NCI-H146 (cell line): Measurements from ENCODE around the gene PGGHG.
"Not testable (repeated sequence)": the region's sequence is repeated elsewhere in the genome, so short reads cannot be mapped to it uniquely, and the experiment has no call there.

ENCODE experiments used
- DNase-seq: peaks from one replicate; lab custom pipeline; 2025; lab: John Stamatoyannopoulos, UW

Gene PGGHG

DNA sequence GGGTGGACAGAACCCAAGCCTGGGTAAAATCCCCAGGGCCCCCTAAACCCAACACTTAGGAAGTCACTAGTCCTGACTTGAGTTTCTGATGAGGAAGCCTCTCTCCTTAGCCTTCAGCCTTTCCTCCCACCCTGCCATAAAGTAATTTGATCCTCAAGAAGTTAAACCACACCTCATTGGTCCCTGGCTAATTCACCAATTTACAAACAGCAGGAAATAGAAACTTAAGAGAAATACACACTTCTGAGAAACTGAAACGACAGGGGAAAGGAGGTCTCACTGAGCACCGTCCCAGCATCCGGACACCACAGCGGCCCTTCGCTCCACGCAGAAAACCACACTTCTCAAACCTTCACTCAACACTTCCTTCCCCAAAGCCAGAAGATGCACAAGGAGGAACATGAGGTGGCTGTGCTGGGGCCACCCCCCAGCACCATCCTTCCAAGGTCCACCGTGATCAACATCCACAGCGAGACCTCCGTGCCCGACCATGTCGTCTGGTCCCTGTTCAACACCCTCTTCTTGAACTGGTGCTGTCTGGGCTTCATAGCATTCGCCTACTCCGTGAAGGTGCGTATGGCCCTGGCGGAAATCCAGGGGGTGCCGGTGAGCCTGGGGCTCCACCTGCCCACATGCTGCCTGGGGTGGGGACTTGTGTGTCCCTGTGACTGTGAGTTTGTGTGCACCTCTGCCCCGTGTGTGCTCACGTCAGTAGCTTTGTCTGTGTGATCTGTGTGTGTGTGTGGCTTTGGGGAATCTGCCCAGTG lies 25.0 kb downstream of the PGGHG start, which contains the start of gene IFITM1:
TSS of gene IFITM1 (plus strand) at position 254 of the 767 bp plus-strand sequence. CDS start at position 385, 131 bp downstream.
- DNase-seq, result no peak

DNA sequence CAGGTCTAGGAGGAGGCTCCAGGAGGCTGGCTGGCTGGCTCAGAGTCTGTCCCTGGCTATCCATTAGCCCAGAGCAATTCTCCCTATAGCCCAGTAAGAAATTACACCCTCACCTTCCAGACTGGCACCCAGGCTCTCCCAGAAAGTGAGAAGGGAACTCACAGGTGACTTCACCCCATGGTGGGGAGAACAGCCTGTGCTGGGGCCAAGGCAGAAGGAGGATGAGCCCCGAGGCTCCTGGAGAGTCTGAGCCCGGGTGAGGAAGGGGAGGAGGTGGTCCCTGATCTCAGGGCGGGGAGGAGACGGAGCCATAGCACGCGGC lies 25.6 kb downstream of the PGGHG start:
- not testable (repeated sequence) for DNase-seq

DNA sequence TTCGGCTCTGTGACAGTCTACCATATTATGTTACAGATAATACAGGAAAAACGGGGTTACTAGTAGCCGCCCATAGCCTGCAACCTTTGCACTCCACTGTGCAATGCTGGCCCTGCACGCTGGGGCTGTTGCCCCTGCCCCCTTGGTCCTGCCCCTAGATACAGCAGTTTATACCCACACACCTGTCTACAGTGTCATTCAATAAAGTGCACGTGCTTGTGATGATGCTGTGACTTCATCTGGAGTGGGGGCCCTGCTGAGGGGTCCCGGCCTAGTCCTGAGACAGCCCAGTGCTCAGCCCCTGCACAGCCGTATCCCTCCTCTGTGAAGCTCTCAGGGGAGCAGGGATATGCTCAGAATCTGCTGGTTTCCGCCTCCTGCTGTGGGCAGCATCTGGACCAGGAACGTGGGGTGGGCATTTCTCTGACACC lies 26.1 kb downstream of the PGGHG start:
- no peak for DNase-seq

DNA sequence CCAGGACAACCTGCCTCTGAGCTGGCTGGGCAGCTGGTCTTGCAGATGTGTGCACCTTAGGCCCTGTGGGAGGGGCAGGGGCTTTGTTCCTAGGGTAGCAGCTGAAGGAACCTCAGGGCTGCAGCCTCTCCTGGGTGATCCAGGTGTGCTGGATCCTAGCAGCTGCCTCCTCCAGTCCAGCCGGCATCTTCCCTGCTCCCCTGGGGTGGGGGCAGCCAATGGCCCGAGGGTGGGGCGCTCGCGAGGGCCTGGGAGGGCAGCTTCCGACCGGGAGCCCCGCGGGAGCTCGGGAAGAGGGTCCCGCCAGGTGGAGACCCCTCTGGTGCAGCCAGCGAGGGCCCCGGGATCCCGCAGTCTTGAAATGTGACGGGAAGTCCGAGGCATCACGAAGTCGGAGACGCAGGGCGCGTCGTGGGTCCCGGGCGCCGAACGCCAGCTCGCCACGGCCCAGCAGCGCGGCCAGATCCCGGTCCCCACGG lies 26.6 kb downstream of the PGGHG start:
- no peak for DNase-seq

DNA sequence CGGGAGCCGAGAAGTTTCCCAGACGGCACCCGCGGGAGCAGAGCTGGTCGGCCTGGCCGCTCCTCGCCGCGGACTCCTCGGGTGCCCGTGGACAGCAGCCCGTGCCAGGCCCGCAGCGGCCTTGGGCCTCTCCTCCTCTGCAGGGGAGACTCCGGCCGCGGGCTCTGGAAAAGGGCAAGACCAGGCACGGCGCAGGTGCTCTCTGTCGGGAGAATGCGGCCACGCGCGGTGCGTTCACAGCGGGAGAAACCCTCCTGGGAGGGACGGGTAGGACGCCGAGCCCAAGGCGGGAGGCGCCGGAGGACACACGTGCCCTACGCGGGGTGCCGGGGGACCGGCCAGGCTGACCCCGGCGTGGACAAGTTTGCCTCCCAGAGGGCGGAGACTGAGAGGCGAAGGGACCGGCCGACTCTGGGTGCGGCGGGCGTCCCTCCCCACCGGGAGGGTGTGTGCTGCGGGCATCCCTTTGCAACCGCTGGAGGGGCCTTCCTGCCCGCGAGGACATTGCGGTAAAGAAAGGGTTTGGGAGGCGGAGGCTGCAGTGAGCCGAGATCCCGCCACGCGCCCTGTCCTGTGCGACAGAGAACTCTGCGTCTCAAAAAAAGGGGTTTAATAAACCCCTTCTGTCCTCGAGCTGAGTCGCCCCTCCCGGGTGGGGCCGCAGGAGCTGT lies 27.2 kb downstream of the PGGHG start:
- DNase-seq, result no peak

DNA sequence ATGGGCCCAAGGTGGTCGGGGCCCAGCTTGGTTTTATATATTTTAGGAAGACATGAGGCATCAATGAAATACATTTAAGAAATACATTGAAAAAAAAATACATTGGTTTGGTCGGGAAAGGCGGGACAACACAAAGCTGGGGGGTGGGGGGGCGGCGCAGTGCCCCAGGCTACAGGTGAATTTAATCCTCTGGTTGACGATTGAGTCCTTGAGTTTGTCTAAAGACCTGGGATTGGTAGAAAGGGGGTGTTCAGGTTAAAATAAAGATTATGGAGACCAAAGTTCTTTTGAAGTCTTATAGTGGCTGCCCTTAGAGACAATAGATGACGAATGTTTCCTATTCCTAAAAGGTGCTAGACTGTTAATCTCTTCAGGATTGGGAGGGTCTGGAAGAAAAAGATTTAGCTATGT lies 28.0 kb downstream of the PGGHG start:
- DNase-seq, result no peak

DNA sequence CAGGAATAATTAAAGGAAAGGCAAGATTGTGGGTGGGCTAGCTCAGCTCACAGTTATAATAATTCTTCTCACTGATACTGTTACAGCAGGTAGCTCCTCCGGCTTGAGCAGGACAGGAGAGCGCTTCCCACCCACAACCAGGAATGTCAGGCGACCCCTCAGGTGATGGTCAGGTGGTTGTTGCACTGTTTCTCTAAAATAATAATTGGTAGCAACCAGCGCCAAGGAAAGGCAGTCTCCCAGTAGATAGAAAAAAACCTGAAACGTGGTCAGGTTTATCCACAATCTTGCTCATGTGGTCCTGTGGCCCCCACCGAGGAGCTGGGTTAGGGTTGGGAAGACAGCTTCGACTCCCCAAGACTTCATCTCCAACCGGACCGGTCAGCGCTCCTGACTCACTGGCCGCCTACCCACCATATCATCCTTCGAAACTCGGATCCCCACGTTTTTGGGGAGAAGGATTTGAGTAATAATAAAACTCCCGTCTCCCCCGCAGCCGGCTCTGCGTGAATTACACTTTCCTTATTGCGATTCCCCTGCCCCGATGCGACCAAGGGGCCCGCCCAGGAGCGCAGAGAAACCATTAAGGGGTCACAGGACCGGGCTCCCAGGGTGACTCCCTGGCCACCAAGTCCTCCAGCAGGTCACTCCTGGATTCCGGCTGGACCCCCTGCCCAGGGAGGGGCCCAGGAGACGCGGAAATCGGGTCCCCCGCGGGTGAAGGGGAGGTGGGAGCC lies 28.9 kb downstream of the PGGHG start:
- DNase-seq, result not testable (repeated sequence)

DNA sequence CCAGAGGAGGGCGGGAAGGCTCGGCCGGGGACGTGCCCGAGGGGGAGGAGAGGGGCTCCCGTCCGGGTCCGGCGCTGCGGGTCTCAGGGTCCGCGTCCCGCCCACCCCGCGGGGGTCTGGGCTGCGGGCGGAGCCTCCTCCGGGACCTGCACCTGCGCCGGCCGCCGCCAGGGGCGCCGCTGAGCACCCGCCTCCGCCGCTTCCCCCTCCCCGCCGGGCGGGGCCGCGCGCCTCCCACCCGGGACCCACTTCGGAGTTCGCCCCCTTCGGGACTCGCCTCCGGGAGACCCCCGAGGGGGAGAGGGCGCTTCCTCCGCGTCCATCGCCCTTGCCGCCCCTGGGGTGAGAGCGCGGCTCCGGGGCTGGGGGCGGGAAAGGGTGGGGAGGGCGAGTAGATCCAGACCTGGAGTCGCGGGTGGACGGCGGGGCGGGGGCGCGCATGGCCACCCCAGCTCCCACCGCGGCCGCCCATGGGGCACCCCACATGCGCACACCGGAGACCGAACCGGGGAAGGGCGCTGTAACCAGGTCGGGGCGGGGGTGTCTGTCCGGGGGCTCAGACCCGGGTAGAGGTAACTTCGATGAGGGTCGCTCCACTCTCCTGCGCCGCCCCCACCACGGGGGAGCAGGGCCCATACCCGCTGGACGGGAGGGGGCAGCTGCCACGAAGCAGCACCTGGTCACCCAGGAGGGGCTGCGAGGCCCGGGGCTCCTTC lies 29.6 kb downstream of the PGGHG start:
- not testable (repeated sequence) for DNase-seq

DNA sequence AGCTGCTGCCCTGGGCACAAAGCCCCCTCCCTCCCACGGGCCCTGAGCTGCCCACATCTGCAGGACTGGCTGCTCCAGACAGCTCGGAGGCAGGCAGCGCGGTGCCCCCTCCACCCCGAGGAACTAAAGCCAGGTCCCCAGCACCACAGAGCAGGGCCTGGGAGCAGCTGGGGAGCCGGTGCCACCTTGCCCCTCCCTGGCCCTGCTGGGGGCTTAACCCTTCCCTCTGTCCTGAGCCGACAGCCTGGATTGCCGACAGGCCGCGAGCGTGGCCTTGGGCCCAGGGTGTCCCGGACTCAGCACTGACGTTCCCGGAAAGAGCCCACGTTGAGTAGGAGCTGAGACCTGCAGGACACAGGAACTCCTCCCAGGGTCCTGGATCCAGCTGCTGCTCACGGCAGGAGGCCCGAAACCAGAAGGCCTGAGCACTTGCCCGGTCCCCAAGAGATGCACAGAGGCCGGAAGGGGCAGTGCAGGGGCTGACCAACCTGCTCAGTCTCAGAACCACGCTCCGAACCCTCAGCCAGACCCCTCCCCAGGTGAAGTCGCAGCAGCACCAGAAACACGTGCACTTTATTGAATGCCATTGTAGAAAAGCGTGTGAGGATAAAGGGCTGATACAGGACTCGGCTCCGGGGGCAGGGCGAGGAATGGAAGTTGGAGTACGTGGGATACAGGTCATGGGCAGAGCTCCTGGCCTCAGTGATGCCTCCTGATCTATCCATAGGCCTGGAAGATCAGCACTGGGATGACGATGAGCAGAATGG lies 30.4 kb downstream of the PGGHG start:
- not testable (repeated sequence) for DNase-seq

DNA sequence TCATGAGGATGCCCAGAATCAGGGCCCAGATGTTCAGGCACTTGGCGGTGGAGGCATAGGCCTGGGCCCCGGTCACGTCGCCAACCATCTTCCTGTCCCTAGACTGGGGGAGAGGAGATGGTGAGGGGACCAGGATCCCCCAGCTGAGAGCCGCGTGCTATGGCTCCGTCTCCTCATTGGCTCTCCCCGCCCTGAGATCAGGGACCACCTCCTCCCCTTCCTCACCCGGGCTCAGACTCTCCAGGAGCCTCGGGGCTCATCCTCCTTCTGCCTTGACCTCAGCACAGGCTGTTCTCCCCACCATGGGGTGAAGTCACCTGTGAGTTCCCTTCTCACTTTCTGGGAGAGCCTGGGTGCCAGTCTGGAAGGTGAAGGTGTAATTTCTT lies 31.0 kb downstream of the PGGHG start:
- DNase-seq, result not testable (repeated sequence)

DNA sequence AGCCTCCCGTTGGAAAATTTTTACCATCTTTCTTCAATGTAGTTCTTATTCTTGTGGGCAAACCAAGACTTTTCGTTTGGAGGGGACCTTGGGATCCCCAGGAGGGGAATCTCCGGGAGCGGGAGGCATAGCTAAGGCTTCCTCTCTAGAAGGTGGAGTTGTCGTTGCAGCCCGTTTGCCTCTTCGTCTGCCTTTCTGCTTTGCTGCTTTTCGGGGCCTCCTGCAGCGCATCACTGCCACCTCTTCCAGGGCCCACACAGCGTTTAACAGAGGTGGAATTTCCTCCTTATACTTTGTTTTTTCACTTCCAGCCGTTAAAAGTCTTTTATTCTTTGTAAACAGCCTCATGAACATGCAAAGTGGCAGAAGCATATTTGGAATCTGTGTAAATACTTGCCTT lies 35.2 kb downstream of the PGGHG start:
- no peak for DNase-seq

DNA sequence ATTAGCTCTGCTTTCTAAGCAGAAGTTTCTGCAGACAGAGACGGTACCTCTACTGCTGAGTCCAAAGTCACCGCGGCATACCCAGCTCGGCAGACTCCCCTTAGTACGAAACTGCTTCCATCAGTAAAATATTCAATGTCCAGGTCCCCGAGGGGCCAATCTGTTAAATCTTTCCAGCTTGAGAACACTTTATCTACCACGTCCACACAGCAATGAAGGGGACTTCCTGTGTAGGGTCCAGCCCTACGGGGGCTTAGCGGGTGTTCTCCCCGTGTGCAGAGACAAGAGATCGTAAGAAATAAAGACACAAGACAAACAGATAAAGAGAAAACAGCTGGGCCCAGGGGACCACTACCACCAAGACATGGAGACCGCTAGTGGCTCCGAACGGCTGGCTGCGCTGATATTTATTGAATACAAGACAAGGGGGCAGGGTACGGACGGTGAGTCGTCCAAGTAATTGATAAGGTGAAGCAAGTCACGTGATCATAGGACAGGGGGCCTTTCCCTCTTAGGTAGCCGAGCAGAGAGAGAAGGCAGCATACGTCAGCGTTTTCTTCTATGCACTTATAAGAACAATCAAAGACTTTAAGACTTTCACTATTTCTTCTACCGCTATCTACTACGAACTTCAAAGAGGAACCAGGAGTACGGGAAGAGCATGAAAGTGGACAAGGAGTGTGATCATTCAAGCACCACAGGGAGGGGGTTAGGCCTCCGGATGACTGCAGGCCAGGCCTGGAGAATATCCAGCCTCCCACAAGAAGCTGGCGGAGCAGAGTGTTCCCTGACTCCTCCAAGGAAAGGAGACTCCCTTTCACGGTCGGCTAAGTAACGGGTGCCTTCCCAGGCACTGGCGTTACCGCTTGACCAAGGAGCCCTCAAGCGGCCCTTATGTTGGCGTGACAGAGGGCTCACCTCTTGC lies 35.9 kb downstream of the PGGHG start:
- DNase-seq, result not testable (repeated sequence)

DNA sequence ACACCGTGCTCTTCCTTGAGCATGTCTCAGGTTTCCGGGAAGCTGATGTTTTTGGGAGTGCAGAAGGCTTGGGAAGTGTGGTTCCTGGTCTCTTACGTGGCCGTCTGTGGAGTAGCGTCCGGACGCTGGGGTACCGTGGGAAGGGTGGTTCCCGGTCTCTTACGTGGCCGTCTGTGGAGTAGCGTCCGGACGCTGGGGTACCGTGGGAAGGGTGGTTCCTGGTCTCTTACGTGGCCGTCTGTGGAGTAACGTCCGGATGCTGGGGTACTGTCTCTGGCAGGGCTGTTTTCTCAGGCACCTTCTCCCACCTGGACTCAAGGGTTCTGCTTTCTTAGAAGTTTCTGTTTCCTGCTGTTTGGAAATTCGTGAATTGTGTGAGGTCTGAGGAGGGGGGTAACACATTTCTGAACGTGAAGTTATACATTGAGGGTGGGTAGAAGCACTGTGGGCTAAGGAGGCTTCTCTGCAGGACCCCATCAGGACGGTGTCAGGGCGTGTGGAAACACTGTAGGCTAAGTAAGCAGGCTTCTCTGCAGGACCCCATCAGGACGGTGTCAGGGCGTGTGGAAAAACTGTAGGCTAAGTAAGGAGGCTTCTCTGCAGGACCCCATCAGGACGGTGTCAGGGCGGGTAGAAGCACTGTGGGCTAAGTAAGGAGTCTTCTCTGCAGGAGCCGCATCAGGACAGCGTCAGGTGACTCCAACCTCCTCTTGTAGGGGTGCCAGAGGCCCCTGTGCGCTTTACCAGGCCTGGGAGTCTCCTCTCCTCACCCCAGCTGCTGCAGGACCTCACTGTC lies 37.1 kb downstream of the PGGHG start:
- no peak for DNase-seq

DNA sequence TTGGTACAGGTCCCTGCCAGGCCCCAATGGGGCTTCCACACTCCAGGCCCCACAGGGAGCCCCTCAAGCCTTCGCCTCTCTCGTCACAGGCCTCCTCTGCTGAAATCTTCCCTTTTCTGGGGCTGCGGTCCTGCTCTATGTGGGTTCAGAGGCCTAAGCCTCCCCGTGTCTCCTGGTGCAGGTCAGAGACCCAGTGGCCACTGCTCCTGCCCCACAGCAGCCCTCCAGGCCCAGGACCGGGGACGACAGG lies 37.6 kb downstream of the PGGHG start:
- DNase-seq, result no peak

DNA sequence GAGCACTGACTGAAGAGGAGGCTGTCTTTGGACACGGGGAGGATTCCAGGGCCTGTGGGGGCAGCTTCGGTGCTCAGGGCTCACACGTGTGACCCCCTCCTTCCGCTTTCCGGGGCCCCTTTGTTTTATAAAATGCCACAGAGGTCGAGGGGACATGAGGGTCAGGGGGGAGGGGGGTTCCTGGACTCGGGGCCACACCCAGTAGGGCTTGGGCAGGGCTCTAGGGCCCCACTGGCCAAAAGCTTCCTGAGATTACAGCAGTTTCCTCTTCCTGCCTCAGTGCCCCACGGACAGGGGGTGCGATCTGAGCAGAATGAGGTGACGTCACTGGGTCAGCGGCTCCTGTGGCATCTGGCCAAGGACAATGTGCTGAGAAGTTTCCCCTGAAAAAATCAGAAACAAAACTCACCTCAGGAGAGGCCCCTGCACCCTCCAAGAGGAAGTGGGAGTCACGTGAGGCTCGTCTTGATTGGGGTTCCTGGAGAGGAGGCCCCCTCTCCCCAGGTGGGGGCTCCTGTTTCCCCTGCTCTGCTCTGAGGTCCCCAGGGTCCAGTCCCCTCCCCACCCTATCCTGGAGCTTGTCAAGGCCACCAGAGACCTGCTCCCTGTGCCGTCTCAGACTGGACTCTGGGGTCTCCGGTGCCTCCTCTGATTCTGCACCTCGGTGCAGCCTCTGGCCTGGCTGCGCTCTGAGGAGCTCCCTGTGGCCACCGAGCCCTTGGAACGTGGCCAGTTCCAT lies 38.1 kb downstream of the PGGHG start:
- DNase-seq, result no peak

DNA sequence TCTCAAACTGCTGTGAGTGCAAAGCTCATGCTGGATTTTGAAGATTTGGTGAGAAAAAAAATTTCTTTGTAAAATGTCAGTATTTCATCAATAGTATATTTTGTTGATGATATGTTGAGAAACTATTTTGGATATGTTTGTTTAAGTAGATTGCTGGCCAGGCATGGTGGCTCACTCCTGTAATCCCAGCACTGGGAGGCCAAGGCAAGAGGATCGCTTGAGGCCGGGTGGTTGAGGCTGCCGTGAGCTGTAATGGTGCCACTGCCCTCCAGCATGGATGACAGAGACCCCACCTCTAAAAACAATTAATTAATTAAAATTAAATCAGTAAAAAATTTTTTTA lies 38.6 kb downstream of the PGGHG start:
- no peak for DNase-seq

DNA sequence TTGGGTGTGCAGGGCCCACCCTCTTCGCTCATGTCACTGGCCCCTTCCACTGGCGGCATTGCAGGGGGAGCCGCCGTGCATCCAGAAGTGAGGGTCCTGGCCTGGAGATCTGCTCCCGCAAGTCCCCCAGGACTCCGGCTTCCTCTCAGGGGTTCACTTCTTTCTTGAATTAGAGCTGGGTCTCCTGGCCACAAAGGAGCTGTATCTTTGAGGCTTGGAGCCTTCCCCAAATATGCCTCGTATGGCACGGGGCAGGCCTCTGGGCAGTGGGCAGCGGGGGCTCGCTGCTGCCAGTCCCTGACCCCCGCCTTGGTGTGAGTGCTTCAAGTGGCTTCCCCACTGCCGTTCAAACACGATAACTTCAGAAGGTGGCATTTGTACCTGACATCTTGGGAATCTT lies 39.1 kb downstream of the PGGHG start:
- DNase-seq, result no peak

DNA sequence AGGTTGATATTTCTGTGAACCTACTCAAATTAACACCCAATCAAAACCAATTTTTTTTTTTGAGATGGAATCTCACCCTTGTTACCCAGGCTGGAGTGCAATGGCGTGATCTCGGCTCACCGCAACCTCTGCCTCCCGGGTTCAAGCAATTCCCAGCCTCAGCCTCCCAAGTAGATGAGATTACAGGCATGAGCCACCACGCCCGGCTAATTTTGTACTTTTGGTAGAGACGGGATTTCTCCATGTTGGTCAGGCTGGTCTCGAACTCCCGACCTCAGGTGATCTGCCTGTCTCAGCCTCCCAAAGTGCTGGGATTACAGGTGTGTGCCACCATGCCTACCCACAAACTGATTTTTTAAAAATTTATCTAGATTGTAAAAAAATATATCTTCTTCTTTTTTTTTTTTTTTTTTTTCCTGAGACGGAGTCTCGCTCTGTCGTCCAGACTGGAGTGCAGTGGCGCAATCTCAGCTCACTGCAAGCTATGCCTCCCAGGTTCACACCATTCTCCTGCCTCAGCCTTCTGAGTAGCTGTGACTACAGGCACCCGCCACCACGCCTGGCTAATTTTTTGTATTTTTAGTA lies 39.7 kb downstream of the PGGHG start:
- DNase-seq, result not testable (repeated sequence)

DNA sequence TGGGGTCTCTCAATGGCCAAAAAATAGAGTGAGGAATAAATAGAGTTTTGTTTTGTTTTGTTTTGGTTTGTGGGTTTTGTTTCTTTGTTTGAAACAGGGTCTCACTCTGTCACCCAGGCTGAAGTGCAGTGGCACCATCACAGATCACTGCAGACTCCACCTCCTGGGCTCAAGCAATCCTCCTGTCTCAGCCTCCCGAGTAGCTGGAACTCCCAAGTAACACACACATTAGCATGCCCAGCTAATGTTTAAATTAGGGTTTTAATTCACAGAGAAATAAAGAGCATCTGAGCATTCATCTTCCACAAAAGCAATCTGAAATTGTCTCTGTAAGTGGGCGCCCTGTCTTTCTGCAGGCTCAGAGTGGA lies 40.9 kb downstream of the PGGHG start:
- no peak for DNase-seq
